Caco-2 (cell line): ENCODE results near the gene DNMBP. TPM values are rescaled to one million over a fixed set of nuclear protein-coding genes. Genes with fewer than 3 reads are reported as not detected.
"Not testable (repeated sequence)": the region's sequence is repeated elsewhere in the genome, so short reads cannot be mapped to it uniquely, and the experiment has no call there.

Experiments
- BruUV-seq: library from RNA; stranded (reverse); fragments of 400-500 nt; replicated peaks from 2 replicates; lab custom pipeline; 2021; lab: Mats Ljungman, UMichigan
- CTCF ChIA-PET: fragments of 300-600 bp; sonication (Branson Sonifier 250); formaldehyde crosslinking; loops from one replicate; lab custom pipeline; 2022; ENCODE audit warnings: antibody characterized with exemption; lab: Charles Lee
- POLR2A ChIA-PET: fragments of 300-600 bp; sonication (Branson Sonifier 250); formaldehyde crosslinking; loops from one replicate; lab custom pipeline; 2022; ENCODE audit warnings: antibody characterized with exemption; lab: Charles Lee
- DNase-seq, 2 experiments: peaks; one replicate each; pipeline versions ENCODE4 v3.0.0 to v3.0.0-alpha.2; 2020 to 2022
- H3K27me3 ChIP-seq: replicated peaks from 2 replicates; pipeline ENCODE4 v1.6.0; 2011; ENCODE audit warnings: low read length; ENCODE audit not compliant: control insufficient read depth, insufficient read depth
- H3K36me3 ChIP-seq: 2 replicates; pipeline ENCODE4 v1.5.1; 2011; ENCODE audit warnings: low read length; ENCODE audit not compliant: control insufficient read depth, insufficient read depth
- H3K4me1 ChIP-seq: fragments of 250-450 bp; sonication (Bioruptor Pico); 2 replicates; pipeline ENCODE4 v1.5.1; 2020; ENCODE audit warnings: mild to moderate bottlenecking
- H3K4me3 ChIP-seq: 2 replicates; pipeline ENCODE4 v1.5.1; 2011; ENCODE audit warnings: low read depth, mild to moderate bottlenecking, control low read depth, low read length
- H3K9me3 ChIP-seq: fragments of 250-450 bp; sonication (Bioruptor Pico); 2 replicates; pipeline ENCODE4 v1.5.1; 2020; ENCODE audit warnings: mild to moderate bottlenecking, moderate library complexity
- H3K27ac Mint-ChIP-seq: one replicate; pipeline ENCODE4 v1.8.0; 2022; ENCODE audit warnings: mixed read lengths; ENCODE audit not compliant: unreplicated experiment
- H3K27me3 Mint-ChIP-seq: one replicate; pipeline ENCODE4 v1.8.0; 2022; ENCODE audit warnings: mixed read lengths; ENCODE audit not compliant: insufficient read depth, unreplicated experiment
- H3K36me3 Mint-ChIP-seq: one replicate; pipeline ENCODE4 v1.8.0; 2022; ENCODE audit warnings: mild to moderate bottlenecking, mixed read lengths; ENCODE audit not compliant: insufficient read depth, unreplicated experiment
- H3K4me1 Mint-ChIP-seq: one replicate; pipeline ENCODE4 v1.8.0; 2022; ENCODE audit warnings: low read depth, mixed read lengths; ENCODE audit not compliant: unreplicated experiment
- H3K4me3 Mint-ChIP-seq: one replicate; pipeline ENCODE4 v1.8.0; 2022; ENCODE audit warnings: mild to moderate bottlenecking, moderate library complexity, mixed read lengths; ENCODE audit not compliant: unreplicated experiment
- H3K9me3 Mint-ChIP-seq: one replicate; pipeline ENCODE4 v1.8.0; 2022; ENCODE audit warnings: mixed read lengths; ENCODE audit not compliant: unreplicated experiment
- intact Hi-C: fragments of 100-400 bp; cut with micrococcal nuclease; formaldehyde crosslinking; loops from one replicate; pipeline ENCODE4 v1.10.0; 2022; ENCODE audit not compliant: unreplicated experiment
- total RNA-seq: library from RNA; stranded (reverse); gene quantifications from 2 replicates; pipeline ENCODE4 v1.2.3, GENCODE V29; 2022
- TF ChIP-seq, protein P1 (sequence below), 2 experiments: fragments of 200-600 bp in 1 of 2; IDR thresholded peaks; 1 replicate in 1 of 2; 2 replicates in 1 of 2; pipeline versions ENCODE4 v1.5.1 to v1.8.0; 2011 to 2022; ENCODE audit warnings: antibody characterized with exemption in 1 of 2, control low read depth in 1 of 2, inconsistent platforms in 1 of 2, low read depth in 1 of 2, low read length in 1 of 2, mild to moderate bottlenecking in 1 of 2, moderate library complexity in 1 of 2; ENCODE audit not compliant: insufficient read depth in 1 of 2, severe bottlenecking in 1 of 2, unreplicated experiment in 1 of 2

Gene DNMBP
- total RNA-seq, 1 experiment from 2014 or later = 30.6 TPM

- H3K27me3 ChIP-seq = no peaks in the 10 kb centered on the region
- no peak overlapping the region for H3K4me3 ChIP-seq
- Mint-ChIP-seq H3K27ac (no peak overlapping the region), H3K9me3 (no peaks in the 10 kb centered on the region), H3K36me3 (peaks cover 60% of the 10 kb centered on the region), H3K4me3 (no peak overlapping the region), H3K4me1 (no peaks in the 10 kb centered on the region), H3K27me3 (no peaks in the 10 kb centered on the region)
- CTCF ChIA-PET = interaction anchor here (1.2 kb wide), 1 partner anchor 150 kb away, joined by 3 read pairs; no protein-coding TSS in a partner anchor
- POLR2A ChIA-PET = no interaction called here
- intact Hi-C loops = no loop called here
- H3K4me1 ChIP-seq = no peaks in the 10 kb centered on the region
- no peaks in the 10 kb centered on the region for H3K9me3 ChIP-seq
- peaks cover 4% of the 10 kb centered on the region; the same call in 1 of the 2 replicates for H3K36me3 ChIP-seq
- TF ChIP-seq, protein P1, sequence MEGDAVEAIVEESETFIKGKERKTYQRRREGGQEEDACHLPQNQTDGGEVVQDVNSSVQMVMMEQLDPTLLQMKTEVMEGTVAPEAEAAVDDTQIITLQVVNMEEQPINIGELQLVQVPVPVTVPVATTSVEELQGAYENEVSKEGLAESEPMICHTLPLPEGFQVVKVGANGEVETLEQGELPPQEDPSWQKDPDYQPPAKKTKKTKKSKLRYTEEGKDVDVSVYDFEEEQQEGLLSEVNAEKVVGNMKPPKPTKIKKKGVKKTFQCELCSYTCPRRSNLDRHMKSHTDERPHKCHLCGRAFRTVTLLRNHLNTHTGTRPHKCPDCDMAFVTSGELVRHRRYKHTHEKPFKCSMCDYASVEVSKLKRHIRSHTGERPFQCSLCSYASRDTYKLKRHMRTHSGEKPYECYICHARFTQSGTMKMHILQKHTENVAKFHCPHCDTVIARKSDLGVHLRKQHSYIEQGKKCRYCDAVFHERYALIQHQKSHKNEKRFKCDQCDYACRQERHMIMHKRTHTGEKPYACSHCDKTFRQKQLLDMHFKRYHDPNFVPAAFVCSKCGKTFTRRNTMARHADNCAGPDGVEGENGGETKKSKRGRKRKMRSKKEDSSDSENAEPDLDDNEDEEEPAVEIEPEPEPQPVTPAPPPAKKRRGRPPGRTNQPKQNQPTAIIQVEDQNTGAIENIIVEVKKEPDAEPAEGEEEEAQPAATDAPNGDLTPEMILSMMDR (IDR thresholded peaks at IDR 0.05; ENCODE audit: insufficient read depth in 1 of 2, low read depth in 1 of 2, low read length in 1 of 2, severe bottlenecking in 1 of 2, unreplicated experiment in 1 of 2) = no peak
- no TSS peak for BruUV-seq
- no peak for DNase-seq
Observed at GRCh38 chr10:99895867-99896266, 113.9 kb downstream of the DNMBP start.

GRCh38 chr10:99895066-99895465, 114.7 kb downstream of the DNMBP start:
- H3K4me3 ChIP-seq, intact Hi-C loops, H3K4me1 ChIP-seq, CTCF ChIA-PET, DNase-seq, H3K4me3 Mint-ChIP-seq, BruUV-seq, POLR2A ChIA-PET, H3K4me1 Mint-ChIP-seq, H3K27me3 Mint-ChIP-seq, H3K9me3 Mint-ChIP-seq, H3K9me3 ChIP-seq, H3K27me3 ChIP-seq, H3K27ac Mint-ChIP-seq, H3K36me3 ChIP-seq: not testable (repeated sequence)
- peaks cover 68% of the 10 kb centered on the region for H3K36me3 Mint-ChIP-seq

- TF ChIP-seq, protein P1 (IDR thresholded peaks at IDR 0.05; ENCODE audit: insufficient read depth in 1 of 2, low read depth in 1 of 2, low read length in 1 of 2, severe bottlenecking in 1 of 2, unreplicated experiment in 1 of 2) = no peak
- CTCF ChIA-PET = no interaction called here
- H3K9me3 Mint-ChIP-seq = no peaks in the 10 kb centered on the region
- POLR2A ChIA-PET = no interaction called here
- no peaks in the 10 kb centered on the region for H3K4me1 Mint-ChIP-seq
- H3K36me3 Mint-ChIP-seq = peaks cover 70% of the 10 kb centered on the region
- DNase-seq = no peak
- Histone ChIP-seq H3K4me1 (no peaks in the 10 kb centered on the region), H3K4me3 (no peak overlapping the region), H3K27me3 (no peaks in the 10 kb centered on the region), H3K36me3 (peaks cover 4% of the 10 kb centered on the region; the same call in 1 of the 2 replicates), H3K9me3 (no peaks in the 10 kb centered on the region)
- no TSS peak for BruUV-seq
- H3K27ac Mint-ChIP-seq = no peak overlapping the region
- H3K4me3 Mint-ChIP-seq = no peak overlapping the region
- intact Hi-C loops = no loop called here
- no peaks in the 10 kb centered on the region for H3K27me3 Mint-ChIP-seq
Observed at GRCh38 chr10:99894613-99895012, 115.1 kb downstream of the DNMBP start.

GRCh38 chr10:99888622-99889021, 121.1 kb downstream of the DNMBP start:
- ChIA-PET CTCF (no interaction called here), POLR2A (no interaction called here)
- no peak overlapping the region for H3K4me3 ChIP-seq
- no peaks in the 10 kb centered on the region for H3K4me1 Mint-ChIP-seq
- no peak overlapping the region for H3K27ac Mint-ChIP-seq
- H3K4me1 ChIP-seq = no peaks in the 10 kb centered on the region
- H3K27me3 ChIP-seq = no peaks in the 10 kb centered on the region
- no peak for DNase-seq
- TF ChIP-seq, protein P1 (IDR thresholded peaks at IDR 0.05; ENCODE audit: insufficient read depth in 1 of 2, low read depth in 1 of 2, low read length in 1 of 2, severe bottlenecking in 1 of 2, unreplicated experiment in 1 of 2) = no peak
- H3K36me3 Mint-ChIP-seq = peaks cover 71% of the 10 kb centered on the region
- peaks cover 3% of the 10 kb centered on the region for H3K36me3 ChIP-seq
- intact Hi-C loops = loop anchor here (5.0 kb wide), 1 partner anchor 41 kb away; no protein-coding TSS in a partner anchor
- no peak overlapping the region for H3K4me3 Mint-ChIP-seq
- no peaks in the 10 kb centered on the region for H3K27me3 Mint-ChIP-seq
- H3K9me3 Mint-ChIP-seq = no peaks in the 10 kb centered on the region
- BruUV-seq = no TSS peak
- H3K9me3 ChIP-seq = no peaks in the 10 kb centered on the region
